Measurements from ENCODE around the gene CLCN7. TPM values are rescaled to one million over a fixed set of nuclear protein-coding genes. Genes with fewer than 3 reads are reported as not detected.

CLCN7 gene
- total and polyA plus RNA-seq, 2 of the 4 experiments (the other 2 are of a cell fraction) = 10.8 to 45.2 TPM

DNA sequence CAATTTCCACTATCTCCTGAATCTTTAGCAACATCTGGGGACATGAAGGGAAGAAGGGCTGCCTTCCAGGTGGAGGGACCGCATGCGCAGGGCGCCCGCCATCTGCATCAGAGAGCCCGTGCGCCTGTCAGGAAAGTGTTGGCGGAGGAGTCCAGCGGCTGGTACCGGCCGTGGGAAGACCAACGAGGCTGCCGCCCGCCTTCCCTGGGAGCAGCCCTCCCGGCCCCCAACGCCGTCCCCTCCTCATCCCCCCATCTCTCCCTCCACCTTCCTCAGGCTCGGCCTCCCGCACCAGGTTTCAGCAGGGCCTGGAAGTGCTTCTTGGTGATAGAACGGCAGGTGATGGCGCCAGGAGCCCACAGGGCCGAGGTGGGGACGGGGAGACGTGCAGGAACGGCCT, 8.8 kb downstream of the CLCN7 start:
- no peak overlapping the region for H4K5ac ChIP-seq (ENCODE audit: low read depth, low read length)
- H3K9me1 ChIP-seq (ENCODE audit: insufficient read depth, low read length) = peaks cover 6% of the 10 kb centered on the region; the same call in 1 of the 2 replicates
- H2BK15ac ChIP-seq (ENCODE audit: low read depth, low read length) = no peak overlapping the region
- H3K79me1 ChIP-seq (ENCODE audit: low read depth in 1 of 2, low read length in 2 of 2) = peaks cover 23 to 49% of the 10 kb centered on the region in 2 experiments
- no peak overlapping the region for H3K4me3 ChIP-seq (ENCODE audit: insufficient read depth, low read depth, low read length)
- no peak overlapping the region for H3K4me2 ChIP-seq (ENCODE audit: low read depth, low read length)
- no peak overlapping the region for H3K14ac ChIP-seq (replicated peaks; ENCODE audit: low read depth, low read length)
- TF ChIP-seq MXI1 (IDR thresholded peaks at IDR 0.05; ENCODE audit: borderline replicate concordance, low read depth, low read length) (no peak), RCOR1 (IDR thresholded peaks at IDR 0.05; ENCODE audit: insufficient replicate concordance, low read length) (no peak), NFE2L2 (IDR thresholded peaks at IDR 0.05; ENCODE audit: low read depth, low read length) (no peak), RAD21 (IDR thresholded peaks at IDR 0.05; ENCODE audit: low read length) (no peak), CHD1 (IDR thresholded peaks at IDR 0.05; ENCODE audit: low read depth, low read length) (no peak), BHLHE40 (IDR thresholded peaks at IDR 0.05; ENCODE audit: low read depth, low read length) (no peak), MAZ (IDR thresholded peaks at IDR 0.05; ENCODE audit: borderline replicate concordance, low read depth, low read length) (no peak), FOS (IDR thresholded peaks at IDR 0.05; ENCODE audit: low read depth, low read length) (no peak), RFX5 (IDR thresholded peaks at IDR 0.05; ENCODE audit: low read depth, low read length) (no peak), CEBPB (IDR thresholded peaks at IDR 0.05; ENCODE audit: low read depth, low read length) (no peak), POLR2A (IDR thresholded peaks at IDR 0.05; ENCODE audit: low read depth, low read length) (no peak), SMC3 (IDR thresholded peaks at IDR 0.05; ENCODE audit: low read depth, low read length) (no peak), MAFK (IDR thresholded peaks at IDR 0.05; ENCODE audit: low read depth, low read length) (no peak)
- TF ChIP-seq, protein P1, sequence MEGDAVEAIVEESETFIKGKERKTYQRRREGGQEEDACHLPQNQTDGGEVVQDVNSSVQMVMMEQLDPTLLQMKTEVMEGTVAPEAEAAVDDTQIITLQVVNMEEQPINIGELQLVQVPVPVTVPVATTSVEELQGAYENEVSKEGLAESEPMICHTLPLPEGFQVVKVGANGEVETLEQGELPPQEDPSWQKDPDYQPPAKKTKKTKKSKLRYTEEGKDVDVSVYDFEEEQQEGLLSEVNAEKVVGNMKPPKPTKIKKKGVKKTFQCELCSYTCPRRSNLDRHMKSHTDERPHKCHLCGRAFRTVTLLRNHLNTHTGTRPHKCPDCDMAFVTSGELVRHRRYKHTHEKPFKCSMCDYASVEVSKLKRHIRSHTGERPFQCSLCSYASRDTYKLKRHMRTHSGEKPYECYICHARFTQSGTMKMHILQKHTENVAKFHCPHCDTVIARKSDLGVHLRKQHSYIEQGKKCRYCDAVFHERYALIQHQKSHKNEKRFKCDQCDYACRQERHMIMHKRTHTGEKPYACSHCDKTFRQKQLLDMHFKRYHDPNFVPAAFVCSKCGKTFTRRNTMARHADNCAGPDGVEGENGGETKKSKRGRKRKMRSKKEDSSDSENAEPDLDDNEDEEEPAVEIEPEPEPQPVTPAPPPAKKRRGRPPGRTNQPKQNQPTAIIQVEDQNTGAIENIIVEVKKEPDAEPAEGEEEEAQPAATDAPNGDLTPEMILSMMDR (conservative IDR thresholded peaks at IDR 0.05; ENCODE audit: low read depth, low read length) = no peak
- TF ChIP-seq, protein P2, sequence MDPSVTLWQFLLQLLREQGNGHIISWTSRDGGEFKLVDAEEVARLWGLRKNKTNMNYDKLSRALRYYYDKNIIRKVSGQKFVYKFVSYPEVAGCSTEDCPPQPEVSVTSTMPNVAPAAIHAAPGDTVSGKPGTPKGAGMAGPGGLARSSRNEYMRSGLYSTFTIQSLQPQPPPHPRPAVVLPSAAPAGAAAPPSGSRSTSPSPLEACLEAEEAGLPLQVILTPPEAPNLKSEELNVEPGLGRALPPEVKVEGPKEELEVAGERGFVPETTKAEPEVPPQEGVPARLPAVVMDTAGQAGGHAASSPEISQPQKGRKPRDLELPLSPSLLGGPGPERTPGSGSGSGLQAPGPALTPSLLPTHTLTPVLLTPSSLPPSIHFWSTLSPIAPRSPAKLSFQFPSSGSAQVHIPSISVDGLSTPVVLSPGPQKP (IDR thresholded peaks at IDR 0.05; ENCODE audit: borderline replicate concordance, low read depth, low read length) = no peak
- TF ChIP-seq, protein P3, sequence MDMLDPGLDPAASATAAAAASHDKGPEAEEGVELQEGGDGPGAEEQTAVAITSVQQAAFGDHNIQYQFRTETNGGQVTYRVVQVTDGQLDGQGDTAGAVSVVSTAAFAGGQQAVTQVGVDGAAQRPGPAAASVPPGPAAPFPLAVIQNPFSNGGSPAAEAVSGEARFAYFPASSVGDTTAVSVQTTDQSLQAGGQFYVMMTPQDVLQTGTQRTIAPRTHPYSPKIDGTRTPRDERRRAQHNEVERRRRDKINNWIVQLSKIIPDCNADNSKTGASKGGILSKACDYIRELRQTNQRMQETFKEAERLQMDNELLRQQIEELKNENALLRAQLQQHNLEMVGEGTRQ (IDR thresholded peaks at IDR 0.05; ENCODE audit: low read depth, low read length) = no peak
- no peak overlapping the region for H3K9ac ChIP-seq (ENCODE audit: low read depth, low read length)
- H2AK9ac ChIP-seq (replicated peaks; ENCODE audit: low read depth, low read length, poor library complexity) = no peak overlapping the region
- no peak overlapping the region for H2AFZ ChIP-seq (replicated peaks; ENCODE audit: low read length, poor library complexity)
- no peak overlapping the region for H3K23ac ChIP-seq (ENCODE audit: low read depth, low read length)
- H3K56ac ChIP-seq (ENCODE audit: extremely low read depth, insufficient read depth, low read length) = no peak overlapping the region
- H3K27ac ChIP-seq (ENCODE audit: insufficient read depth, low read length) = no peak overlapping the region
- H4K91ac ChIP-seq (ENCODE audit: insufficient read depth, low read depth, low read length) = no peak overlapping the region
- no peak overlapping the region for H2BK20ac ChIP-seq (ENCODE audit: low read depth, low read length)
- peaks cover 20% of the 10 kb centered on the region for H3K36me3 ChIP-seq (ENCODE audit: control insufficient read depth, insufficient read depth, low read length)
- no peak overlapping the region for H3K18ac ChIP-seq (ENCODE audit: low read depth, low read length)
- ChIA-PET POLR2A (ENCODE audit: unreplicated experiment) (no interaction called here), CTCF (no interaction called here)
- no peaks in the 10 kb centered on the region for H3K27me3 ChIP-seq (ENCODE audit: control insufficient read depth, insufficient read depth, low read length)
- H2BK5ac ChIP-seq (ENCODE audit: low read depth, low read length, poor library complexity, severe bottlenecking) = no peak overlapping the region
- H2AK5ac ChIP-seq (ENCODE audit: low read depth, low read length) = no peak overlapping the region
- dilution Hi-C loops (cut with HindIII; ENCODE audit: low sequenced_read_pairs, unreplicated experiment) = no loop called here
- no peak overlapping the region for H3K4ac ChIP-seq (ENCODE audit: low read depth, low read length)
- H2BK120ac ChIP-seq (ENCODE audit: low read depth, low read length) = no peak overlapping the region
- H4K8ac ChIP-seq (ENCODE audit: low read depth in 2 of 2, low read length in 2 of 2) = no peak overlapping the region
- H4K20me1 ChIP-seq (ENCODE audit: insufficient read depth, low read length) = peaks cover 37% of the 10 kb centered on the region
- in situ Hi-C loops (cut with MboI; ENCODE audit: low sequenced_read_pairs) = no loop called here
- ATAC-seq (ENCODE audit: low read depth) (no peak), DNase-seq (no peak)
- intact Hi-C loops (cut with micrococcal nuclease) = no loop called here
- 0 out of 2 replicates have a peak, but pooled peaks cover under 1% of the 10 kb centered on the region for H3K4me1 ChIP-seq (ENCODE audit: control insufficient read depth, insufficient read depth, low read length)
- WGBS, 2 experiments (ENCODE audit: extremely low coverage in 2 of 2, insufficient read length in 1 of 2) = 90% methylated on average over 2 of the region's 24 CpGs; no CpG with 5 or more reads in 1 of the 2 experiments
- BruUV-seq (replicated peaks) = no TSS peak
- no peaks in the 10 kb centered on the region for H3K9me3 ChIP-seq (ENCODE audit: control insufficient read depth, insufficient read depth, low read length)

Measured in IMR-90 (cell line).